T1000 (cell line): ENCODE data around the gene VAV2.

Experiments used
- DNase-seq: peaks from one replicate; lab custom pipeline; 2025; ENCODE audit warnings: mixed read lengths; lab: John Stamatoyannopoulos, UW

VAV2 gene

DNA sequence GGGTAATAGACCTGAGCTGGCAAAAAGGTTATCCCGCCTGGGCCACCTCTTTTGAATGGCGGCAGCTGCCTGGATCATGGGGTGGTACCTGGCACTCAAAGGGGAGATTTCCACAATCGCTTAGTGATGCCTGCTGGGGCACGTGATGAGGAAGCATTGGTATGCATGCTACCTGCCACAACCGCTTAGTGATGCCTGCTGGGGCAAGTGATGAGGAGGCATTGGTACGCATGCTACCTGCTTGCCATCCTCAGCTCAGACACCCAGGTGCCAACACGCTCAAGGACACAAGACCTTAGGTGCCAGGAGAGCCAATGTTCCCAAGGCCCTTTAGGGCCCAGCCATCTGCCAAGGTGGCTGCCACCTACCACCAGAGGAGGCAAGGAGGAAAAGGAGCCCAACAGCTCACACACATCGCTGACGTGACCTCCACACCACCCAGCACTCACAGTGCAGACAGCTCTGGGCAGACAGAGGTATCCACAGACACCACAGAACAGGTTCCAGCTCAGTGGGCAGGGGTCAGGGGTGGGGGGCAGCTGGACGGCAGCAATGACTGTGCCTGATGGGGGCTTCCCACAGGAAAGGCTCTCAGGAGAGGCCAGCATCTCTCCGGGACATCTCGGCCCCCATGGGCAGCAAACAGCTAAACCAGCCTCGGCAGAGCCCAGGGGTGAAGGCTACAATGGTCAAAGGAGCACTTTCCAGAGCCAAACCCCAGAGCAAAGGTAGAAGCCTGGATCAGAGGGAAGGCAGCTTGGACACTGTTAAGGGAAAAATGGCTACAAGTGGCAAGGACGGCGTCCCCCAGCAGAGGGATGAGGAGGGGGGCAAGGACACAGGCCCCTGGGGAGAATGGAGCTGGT lies 210.9 kb downstream of the VAV2 start:
- DNase-seq: no peak

DNA sequence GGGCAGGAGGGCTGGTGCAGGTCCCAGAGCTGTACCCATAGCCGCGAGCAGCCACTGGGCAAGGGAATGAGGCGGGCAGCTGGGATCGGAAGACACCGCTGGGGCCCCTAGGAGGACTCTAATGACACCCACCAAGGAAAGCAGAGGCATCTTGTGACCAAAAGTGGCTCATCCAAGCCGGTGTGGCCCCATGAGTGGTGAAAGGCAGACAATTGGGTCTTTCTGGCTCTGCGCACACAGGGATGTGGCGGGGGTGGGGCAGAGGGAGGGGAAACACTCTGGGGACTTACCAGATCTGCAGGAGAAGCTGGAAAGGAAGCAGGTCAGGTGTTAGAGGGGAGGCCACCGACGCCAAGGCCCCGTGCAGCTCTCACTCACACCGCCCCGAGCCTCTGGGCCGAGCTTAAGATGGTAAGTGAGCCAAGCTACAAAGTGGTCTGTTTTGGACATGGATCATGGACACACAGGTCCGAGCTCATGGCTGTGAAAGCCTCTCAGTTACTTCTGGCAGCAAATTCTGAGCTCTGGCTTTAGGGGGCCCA lies 211.6 kb downstream of the VAV2 start:
- no peak for DNase-seq

- no peak for DNase-seq
These were observed 212.4 kb downstream of the VAV2 start for GRCh38 chr9:133779516-133780403.

DNA sequence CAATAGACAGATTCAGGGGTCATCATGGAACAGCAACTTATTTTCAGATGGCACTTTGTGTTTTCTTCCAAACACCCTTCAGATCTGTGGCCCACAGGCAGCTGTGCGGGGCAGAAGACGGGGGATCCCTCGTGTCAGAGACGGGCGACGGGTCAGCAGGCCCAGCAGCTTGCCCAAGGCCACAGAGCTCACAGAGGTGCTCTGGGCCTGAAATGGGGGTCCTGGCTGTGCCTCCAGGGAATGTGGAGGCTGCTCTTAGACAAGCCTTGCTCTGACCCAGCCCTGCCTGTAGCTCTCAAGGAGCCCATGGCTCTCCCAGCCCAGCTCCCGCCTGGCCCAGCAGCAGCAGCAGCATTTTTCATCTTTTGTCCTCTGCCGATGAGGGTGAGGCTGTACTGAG lies 213.0 kb downstream of the VAV2 start:
- DNase-seq: no peak

DNA sequence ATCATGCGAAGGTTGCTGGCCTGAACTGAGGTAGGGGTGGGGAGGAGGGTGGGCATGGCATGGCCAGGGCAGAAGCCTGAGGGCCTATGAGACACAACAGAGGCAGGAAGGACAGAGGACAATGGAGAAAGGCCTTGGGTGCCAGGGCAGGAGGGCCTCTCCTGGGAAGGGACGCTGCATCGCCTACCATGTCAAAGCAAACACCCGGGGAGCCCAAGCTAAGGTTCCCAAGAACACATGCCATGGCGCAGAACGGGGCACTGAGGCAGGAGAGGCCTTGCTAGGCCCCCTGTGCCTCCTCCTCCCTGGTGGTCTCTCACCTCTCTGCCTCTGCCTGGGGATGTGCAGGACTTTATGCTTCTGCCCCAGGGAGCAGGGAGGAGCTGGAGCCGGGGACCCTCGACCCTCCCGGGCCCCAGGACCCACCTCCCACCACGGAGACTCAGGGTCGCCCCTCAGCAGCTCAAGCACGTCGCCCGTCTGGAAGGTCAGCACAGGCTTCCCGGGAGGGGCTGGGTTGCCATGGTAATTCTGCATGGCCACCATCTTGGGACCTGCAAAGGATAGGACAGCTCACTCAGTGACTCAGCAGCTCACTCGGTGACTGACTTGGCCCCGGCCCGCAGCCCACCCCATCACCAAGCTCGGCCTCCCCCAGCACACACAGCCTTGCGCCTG lies 213.6 kb downstream of the VAV2 start:
- DNase-seq: no peak

DNA sequence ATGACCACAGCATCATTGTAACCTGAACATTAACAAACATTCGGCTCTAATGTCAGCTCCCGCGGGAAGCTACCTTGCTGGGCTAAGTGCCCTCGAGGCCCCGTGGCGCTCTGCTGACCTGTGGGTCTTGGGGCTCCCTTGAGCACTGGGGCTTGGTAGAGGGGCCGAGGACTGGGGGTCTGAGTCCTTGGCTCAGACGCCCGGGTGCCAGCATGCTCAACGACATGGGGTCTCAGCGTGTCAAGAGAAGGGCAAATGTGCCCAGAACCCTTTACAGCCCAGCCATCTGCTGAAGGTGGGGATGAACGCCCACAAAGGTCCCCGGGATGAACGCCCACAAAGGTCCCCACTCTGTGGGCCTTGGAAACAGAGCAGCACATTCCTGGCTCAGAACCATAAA lies 214.3 kb downstream of the VAV2 start:
- DNase-seq: no peak

GRCh38 chr9:133777068-133777791 lies 214.9 kb downstream of the VAV2 start:
- DNase-seq: no peak

- no peak for DNase-seq
These were observed 215.9 kb downstream of the VAV2 start for GRCh38 chr9:133775951-133776905.

DNA sequence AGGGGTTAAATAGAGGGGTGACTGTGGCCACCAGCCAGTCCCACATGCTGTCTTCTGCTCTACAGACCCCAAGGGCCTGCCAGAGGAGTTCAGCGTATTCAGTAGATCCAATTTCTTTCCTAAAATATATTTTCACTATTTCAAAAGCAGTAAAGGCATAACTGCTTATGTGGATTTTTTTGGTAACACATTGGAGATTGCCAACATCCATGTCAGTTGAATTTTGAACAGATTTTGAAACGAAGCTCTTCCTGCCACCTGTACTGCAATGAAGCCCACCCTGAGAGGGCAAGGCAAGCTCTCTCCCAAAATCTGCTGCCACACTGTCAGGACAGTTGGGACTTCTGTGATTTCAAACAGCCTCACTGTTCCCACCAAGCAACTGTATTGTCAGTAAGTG lies 216.8 kb downstream of the VAV2 start:
- DNase-seq: no peak

DNA sequence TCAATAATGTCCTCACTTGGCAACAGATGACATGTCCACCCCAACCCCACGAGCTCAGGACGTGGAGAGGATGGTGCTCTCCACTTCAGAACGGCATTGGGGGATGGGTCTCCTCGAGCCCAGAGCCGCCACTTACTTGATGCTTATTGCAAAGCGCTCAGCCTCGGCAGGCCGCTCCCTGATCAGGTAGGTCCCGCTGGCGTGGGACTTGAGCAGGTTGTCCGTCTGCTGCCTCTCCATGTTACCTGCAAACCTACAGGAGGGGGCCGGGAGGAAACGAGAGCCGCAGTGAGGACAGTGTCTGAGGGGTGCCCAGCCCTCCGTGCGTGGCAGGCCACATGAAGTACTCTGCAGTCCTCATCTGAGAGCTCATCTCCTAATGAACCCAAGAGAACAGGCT lies 217.3 kb downstream of the VAV2 start:
- no peak for DNase-seq

- DNase-seq: no peak
These were observed 218.1 kb downstream of the VAV2 start for GRCh38 chr9:133773889-133774655.

DNA sequence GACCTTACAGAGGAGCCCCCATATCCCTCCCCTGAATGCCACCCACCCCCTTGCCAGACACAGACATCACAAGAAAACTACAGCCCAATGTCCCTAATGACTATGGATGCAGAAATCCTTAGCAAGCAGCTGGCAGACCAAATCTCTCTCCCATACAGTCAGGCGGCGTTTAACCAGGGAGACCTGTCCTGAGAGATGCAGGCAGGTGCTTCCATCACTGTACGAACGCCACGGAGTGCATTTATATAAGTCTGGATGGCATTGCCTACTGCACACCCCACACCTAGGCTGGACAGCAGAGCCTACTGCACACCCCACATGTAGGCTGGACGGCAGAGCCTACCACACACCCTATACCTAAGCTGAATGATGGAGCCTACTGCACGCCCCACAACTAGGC lies 219.5 kb downstream of the VAV2 start:
- DNase-seq: no peak

- DNase-seq: no peak
These were observed 220.3 kb downstream of the VAV2 start for GRCh38 chr9:133771486-133772482.

DNA sequence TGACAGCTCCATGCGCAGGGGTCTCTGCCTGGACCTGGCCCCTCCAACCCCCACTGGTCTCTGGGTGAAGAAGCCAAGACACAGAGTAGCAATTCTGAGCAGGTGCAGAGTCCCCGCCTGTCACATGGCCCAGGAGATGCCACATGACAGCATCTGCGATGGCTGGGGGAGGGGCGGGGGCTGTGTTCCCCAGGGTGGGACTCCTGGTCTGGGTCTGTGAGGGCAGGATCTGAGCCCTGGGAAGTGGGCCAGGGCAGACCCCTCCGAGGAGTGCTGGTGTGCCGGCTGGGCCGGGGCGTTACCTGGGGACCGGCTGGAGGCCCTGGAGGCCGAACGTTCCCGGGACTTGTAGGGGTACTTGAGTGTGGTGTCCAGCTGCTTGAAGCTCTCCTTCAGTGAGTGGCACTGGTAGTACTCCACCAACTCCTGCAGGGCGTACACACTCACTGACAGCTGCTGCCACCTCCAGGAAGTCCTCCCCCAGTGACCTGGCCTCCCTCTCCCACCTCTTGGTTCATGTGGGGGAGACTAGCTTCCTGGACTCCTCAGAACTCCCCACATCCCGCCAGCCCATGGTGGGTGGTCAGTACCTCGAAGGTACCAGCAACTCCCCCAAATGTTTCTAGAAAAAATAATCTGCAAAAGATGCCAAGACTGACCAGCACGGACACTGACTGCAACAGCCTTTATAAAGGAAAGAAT lies 221.9 kb downstream of the VAV2 start:
- DNase-seq: no peak

DNA sequence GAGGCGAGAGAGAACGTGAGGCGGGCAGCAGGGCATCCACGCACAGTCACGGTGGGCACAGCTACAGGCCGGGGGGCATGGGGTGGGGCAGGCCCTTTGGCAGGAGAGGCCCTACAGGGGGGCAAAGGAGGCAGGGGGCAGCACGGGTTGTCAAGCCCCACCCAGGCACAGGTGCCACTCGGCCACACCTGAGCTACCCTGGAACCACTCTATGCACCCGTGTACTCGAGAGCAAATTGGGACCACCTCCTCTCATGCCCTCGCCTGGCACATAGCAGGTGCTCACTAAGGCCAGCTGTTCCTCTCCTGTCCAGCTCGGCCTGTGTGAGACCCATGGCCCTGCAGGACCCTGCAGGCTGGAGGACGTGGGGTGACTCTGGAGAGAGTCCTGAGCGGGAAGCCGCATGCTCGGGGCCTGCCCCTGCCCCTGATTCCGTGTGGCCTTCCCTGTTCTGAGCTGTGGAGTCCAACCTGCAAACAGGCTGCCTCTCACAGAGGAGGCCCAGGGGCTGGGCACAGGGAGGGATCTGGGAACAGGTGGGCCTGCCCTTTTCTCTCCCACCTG lies 222.5 kb downstream of the VAV2 start:
- DNase-seq: no peak

DNA sequence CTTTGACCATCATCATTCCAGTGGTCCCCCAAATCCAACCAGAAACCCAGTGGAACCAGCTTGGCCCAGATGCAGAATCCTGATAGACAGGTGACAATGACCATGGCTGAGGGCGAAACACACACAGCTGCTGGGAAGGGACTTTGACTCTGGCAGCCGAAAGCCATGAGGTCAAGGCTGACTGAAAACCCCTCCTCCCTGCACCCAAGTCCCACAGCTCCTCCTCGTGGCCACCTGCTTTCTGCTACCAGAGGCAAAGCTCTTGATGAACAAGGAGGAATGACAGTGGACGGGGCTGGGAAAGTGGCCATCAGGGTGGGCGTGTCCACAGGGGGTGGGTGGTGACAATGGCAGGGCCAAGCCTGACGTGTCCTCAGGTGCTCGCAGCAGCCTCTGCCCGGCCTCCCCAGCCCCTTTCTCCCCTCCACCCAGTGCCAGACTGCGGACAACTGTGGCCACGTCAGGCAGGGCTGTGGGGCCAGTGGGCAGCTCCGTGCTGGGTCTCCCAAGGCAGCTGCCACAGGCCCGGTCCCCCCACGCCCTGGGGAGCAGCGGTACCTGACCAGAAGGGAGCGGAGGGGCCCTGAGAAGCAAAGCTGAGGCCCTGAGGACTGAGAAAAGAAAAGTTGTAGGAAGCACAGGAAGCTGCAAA lies 223.1 kb downstream of the VAV2 start:
- DNase-seq: no peak

GRCh38 chr9:133768371-133768858 lies 223.7 kb downstream of the VAV2 start:
- DNase-seq: no peak
